ENCODE measurements around the gene BLMH.

Gene BLMH

GRCh38 chr17:30308406-30308805, 16.7 kb upstream of the BLMH start:
- DNase-seq (ENCODE audit: low read depth in 2 of 2), result no peak

DNA sequence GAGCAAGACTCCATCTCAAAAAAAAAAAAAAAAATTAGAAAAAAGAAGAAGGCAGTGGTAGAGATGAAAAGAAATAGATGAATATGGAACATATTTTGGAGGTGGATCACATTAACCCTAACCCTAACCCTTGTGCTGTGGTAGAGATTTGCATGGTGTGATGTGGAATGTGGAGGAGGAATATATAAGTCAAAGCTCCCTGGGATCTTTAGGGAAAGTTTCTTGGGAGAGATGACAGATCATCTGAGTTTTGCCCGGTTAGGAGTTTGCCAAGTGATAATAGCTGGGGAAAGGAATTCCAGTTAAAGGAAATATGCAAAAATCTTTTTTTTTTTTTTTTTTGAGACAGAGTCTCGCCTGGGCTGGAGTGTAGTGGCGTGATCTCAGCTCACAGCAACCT, 13.0 kb upstream of the BLMH start:
- no peak for DNase-seq (ENCODE audit: low read depth in 2 of 2)

DNA sequence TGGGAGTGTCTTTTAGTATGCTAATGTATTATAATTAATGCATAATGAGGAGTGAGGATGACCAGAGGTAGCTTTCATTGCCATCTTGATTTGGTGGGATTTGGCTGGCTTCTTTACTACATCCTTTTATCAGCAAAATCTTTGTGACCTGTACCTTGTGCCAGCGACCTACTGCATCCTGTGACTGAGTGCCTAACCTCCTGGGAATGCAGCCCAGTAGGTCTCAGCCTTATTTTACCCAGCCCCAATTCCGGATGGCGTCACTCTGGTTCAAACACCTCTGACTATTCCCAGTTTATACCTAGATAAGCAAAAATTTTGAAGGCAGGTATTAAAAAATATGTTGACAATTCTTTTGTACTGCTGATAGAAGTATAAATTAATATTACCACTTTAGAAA, 10.5 kb upstream of the BLMH start:
- no peak for DNase-seq (ENCODE audit: low read depth in 2 of 2)

- no peak for DNase-seq (ENCODE audit: low read depth in 2 of 2)
Measured at GRCh38 chr17:30300818-30301217, 9.1 kb upstream of the BLMH start.

GRCh38 chr17:30299000-30299399, 7.3 kb upstream of the BLMH start:
- no peak for DNase-seq (ENCODE audit: low read depth in 2 of 2)

DNA sequence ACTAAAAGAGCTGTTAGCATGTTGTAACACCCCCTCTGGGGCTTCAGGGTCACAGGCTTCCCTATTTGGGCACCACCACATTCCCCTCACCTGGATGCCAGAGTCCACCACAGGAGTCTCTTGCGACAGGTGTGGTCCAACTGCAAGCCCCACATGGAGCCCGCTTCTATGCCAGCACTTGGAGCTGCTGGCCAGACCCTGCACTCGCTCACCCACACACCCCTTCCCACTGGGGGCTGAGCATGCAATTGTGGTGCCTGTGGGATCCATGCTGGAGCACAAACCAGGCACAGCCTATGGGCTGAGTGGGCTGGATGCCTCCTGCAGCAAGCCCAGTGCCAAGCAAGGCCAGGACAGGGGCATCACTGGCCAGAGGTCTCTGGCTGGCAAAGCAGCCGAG, 6.0 kb upstream of the BLMH start:
- no peak for DNase-seq (ENCODE audit: low read depth in 2 of 2)

- no peak for DNase-seq (ENCODE audit: low read depth in 2 of 2)
Measured at GRCh38 chr17:30296499-30297080, 4.8 kb upstream of the BLMH start.

GRCh38 chr17:30292286-30292858, 628 bp upstream of the BLMH start:
- no peak for DNase-seq (ENCODE audit: low read depth in 2 of 2)

DNA sequence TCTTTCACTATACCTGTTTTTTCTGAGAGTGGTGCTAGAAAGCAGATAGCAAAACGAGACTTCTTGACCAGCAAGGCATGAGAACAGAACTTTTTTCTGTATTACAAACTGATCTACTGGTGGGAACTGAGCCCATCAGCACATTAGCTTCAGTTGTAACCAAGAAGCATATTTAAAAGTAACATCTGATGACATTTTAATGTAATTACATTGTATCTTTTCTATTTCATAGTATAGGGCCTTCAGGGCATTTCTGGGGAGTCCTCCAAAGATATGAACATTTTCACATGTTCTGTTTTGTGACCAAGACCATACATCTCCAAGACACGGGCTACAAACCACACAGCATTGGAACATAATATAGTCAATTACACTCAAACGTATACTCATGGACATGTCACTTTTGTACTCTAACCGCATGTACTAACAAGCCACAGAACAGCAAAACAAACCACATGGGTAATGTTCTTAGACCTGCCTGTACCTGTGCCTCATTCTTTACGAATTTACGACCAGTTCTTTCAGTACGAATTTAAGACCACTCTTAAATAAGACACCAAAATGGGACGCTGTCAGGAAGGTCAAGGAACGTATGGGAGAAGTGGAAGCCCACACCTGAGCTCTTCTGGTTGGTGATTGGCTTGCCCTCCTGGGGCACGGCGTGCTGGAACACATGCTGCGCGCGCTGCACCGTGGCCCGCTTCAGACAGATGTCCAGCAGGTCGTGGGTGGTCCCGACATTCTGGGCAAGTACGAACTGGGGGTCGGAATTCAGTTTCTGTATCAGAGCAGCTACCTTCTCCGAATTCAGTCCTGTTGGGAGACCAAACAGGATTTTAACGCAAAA, 825 bp downstream of the BLMH start:
- peak in 1 of 2 experiments; percentile 43 for DNase-seq (ENCODE audit: low read depth in 2 of 2)

- DNase-seq (ENCODE audit: low read depth in 2 of 2), result no peak
Measured at GRCh38 chr17:30290077-30290476, 1.7 kb downstream of the BLMH start.

DNA sequence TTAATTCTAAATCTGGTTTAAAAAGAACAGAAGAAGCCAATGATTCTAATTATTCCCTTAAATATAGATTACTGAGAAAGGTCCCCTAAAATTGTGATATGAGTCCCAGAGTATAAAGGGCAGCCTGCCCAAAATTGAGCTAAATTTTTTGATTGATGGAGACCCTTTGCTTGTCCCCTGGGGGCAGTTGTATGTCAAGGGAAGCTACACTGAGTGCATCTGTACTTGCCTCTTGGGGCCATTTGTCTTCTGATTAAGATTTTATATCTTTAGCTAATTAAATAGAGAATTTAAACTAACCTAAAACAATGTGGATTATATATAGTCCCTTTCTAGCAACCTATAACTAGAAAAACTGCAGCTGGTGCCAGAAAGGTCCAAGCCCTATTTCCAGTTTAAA, 12.6 kb downstream of the BLMH start:
- no peak for DNase-seq (ENCODE audit: low read depth in 2 of 2)

DNA sequence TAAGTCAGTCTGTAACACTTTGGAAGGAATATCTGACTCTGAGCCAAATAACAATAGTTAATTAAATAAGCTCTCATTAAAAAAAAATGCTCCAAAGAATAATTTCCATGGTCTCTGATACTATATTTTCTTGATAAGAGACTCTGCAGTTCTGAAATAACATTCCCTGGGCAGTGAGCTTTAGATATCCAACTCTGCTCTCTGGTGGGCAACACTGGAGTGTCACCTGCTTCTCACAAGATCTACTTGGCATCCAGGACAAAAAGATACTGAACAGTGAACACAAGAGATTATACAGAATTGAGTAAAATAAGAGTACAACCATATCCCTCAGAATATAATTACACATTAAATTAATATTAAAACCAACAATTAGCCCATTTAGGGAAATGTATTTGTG, 13.7 kb downstream of the BLMH start:
- DNase-seq (ENCODE audit: low read depth in 2 of 2), result no peak

- DNase-seq (ENCODE audit: low read depth in 2 of 2), result no peak
Measured at GRCh38 chr17:30275911-30276310, 15.8 kb downstream of the BLMH start.

DNA sequence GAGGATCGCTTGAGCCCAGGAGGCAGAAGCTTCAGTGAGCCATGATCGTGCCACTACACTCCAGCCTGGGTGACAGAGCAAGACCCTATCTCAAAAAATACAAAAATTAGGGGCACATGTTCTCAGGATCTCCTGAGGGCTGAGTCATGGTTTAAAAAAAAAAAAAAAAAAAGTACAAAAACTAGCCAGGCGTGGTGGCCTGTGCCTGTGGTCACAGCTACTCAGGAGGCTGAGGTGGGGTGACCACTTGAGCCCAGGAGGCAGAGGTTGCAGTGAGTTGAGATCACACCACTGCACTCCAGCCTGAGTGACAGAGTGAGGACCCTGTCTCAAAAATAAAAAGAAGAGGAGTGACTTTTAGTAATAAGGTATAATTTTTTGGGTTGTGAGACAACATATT, 16.9 kb downstream of the BLMH start:
- DNase-seq (ENCODE audit: low read depth in 2 of 2), result no peak

GRCh38 chr17:30273373-30273772, 18.4 kb downstream of the BLMH start:
- no peak for DNase-seq (ENCODE audit: low read depth in 2 of 2)

DNA sequence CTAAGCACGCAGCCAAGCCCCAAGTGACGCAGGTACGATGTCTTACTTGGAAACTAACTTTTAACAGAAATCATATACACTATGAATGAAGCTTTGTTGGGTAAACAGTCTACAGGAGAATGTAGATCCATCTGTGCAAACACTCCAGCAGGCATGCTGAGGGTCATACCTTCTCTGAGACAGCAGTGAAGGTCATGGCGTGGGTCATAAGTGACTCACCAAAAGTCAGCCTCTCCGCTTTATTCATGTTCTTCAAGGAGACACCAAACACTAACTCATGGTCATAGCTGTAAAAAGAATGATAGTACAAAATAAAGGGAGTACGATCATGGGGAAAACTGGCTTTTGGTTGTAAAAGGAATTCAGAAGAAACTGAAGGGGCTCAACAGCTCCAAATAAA, 20.6 kb downstream of the BLMH start:
- no peak for DNase-seq (ENCODE audit: low read depth in 2 of 2)

DNA sequence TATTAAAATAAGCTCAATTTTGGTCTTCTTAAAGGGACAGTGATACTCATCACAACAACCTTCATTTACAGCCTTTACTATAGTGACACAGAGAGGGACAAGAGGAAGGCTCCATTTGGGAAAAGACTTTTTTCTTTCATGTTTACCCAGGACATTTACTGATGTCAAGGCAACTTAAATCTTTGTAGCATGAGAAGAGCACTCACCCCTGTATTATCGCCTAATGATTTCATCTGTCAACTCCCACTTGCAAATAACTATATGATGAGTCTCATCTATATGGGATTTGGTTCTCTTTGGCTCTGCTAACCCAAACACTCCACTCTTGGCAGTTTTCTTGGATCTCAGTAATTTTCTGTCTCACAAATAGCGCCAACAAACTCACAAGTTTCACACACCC, 24.1 kb downstream of the BLMH start:
- no peak for DNase-seq (ENCODE audit: low read depth in 2 of 2)

DNA sequence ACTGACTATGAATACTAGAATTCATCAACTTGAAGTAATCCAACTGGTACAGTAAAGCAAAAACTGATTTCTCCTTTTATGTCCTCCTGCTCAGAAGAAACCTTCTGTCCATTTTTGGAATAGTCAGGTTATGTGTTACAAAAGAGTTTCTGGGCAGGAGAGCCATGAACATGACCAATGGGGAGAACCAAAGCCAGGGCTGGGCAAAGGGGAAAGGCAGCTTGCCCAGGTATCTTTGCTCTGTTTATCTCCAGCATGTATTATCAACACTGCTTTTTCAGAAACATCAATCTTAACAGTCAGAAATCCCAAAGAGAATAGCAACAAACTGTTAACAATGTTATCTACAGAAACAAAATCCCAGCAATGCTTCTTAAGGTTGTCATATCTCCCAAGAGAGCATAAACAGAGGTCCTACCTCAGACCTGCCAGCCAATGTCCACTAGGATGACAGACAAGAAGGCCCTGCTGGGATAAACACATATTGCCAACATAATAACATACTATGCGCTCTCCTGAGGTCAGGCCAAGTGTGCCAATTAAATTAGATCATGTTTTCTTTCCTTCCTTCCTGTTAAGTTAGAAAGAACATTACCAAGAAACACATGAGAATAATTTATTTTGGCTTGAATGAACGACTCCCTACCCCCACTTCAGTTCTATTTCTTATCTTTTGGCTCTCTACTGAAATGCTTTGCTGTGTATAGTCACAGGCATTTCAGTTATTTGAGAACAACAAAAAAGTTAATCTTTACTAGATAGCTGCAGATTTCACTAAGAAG, 28.0 kb downstream of the BLMH start:
- DNase-seq (ENCODE audit: low read depth in 2 of 2), result no peak

DNA sequence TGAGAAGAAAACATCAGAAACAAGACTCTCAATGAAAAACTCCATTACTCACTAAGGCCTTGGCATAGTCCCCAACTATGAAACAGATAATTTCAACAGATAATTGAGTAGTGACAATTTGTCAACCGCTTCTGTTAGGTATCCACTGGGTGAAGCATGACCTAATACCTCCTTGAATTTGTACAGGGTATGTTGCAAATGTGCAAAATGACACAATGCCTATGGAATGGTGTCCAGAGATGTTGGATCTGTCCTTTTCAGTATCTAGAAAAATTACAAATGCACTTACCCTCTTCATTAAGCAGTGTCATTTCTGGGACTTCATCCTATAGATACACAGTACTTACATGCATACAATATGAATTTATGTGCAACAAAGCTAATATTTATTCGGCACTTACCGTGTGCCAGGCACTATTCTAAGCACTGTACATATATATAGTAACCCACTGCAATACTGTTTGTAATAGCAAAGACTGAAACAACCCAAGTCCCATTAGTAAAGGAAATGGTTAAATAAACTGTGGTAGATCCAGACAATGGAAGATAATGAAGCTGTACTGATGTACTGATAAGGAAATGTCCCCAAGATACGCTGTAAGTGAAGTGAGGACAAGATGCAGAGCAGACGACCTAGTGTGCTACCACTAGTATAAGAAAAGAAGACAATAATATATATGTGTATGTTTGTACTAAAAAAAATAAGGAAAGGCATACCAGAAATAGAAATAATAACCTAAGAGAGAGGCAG, 34.8 kb downstream of the BLMH start:
- no peak for DNase-seq (ENCODE audit: low read depth in 2 of 2)

- DNase-seq (ENCODE audit: low read depth in 2 of 2), result no peak
Measured at GRCh38 chr17:30254150-30254549, 37.6 kb downstream of the BLMH start.

GRCh38 chr17:30253312-30253711, 38.4 kb downstream of the BLMH start:
- DNase-seq (ENCODE audit: low read depth in 2 of 2), result no peak

DNA sequence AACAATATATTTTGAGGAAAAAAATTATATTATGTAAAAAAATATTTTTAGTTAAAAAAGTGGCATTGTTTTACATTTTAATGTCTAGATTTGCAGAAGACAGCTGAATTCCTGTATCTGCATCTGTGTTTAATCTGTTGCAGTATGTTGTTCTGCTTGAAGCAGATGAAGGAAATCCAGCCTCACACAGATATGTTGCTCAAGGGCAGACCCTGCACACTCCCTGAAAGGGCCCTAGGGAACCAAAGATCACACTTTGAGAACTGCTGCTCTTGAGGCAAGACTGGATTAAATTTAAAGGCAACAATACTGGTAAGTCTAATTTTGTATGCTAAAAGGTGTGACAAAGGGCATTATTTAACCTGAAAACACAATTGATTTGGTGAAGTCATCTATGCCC, 39.8 kb downstream of the BLMH start:
- DNase-seq (ENCODE audit: low read depth in 2 of 2), result no peak

All from stimulated activated CD4-positive, alpha-beta T cell treated with anti-CD3 and anti-CD28 coated beads, Interleukin-12 subunit alpha, Interleukin-12 subunit beta, amount 100 ng/mL, for 24 hours (primary cell).